Breast epithelium (tissue), 4 donors: ENCODE results near the gene HTR4. TPM values are rescaled to one million over a fixed set of nuclear protein-coding genes. Genes with fewer than 3 reads are reported as not detected.

Experiments
- DNase-seq, 2 donors: peaks; one replicate each; pipeline ENCODE4 v3.0.0-alpha.2; 2019; ENCODE audit warnings: low spot score in 2 of 2
- H3K27ac ChIP-seq, 2 donors: fragments of 200-600 bp; sonication (generic) in 1 of 2; one replicate each; pipeline ENCODE4 v1.5.1; 2016 to 2019; ENCODE audit warnings: mild to moderate bottlenecking in 1 of 2
- H3K27me3 ChIP-seq, 2 donors: fragments of 200-600 bp; sonication (generic) in 1 of 2; one replicate each; pipeline versions ENCODE4 v1.5.1 to v1.6.0; 2017 to 2019; ENCODE audit warnings: control low read depth in 1 of 2, mild to moderate bottlenecking in 1 of 2
- H3K36me3 ChIP-seq: fragments of 200-600 bp; one replicate; pipeline ENCODE4 v1.5.1; 2019
- H3K4me1 ChIP-seq, 2 donors: fragments of 200-600 bp; sonication (generic); one replicate each; pipeline ENCODE4 v1.5.1; 2016 to 2019; ENCODE audit warnings: control low read depth in 1 of 2
- H3K4me3 ChIP-seq, 3 donors: fragments of 200-600 bp; sonication (generic); 1 replicate in 2 of 3; 2 replicates in 1 of 3; pipeline ENCODE4 v1.5.1; 2016 to 2019; ENCODE audit warnings: mild to moderate bottlenecking in 3 of 3, moderate library complexity in 2 of 3
- H3K9me3 ChIP-seq, 2 donors: fragments of 200-600 bp; sonication (generic) in 1 of 2; one replicate each; pipeline ENCODE4 v1.5.1; 2016 to 2019; ENCODE audit warnings: control low read depth in 1 of 2
- POLR2A ChIP-seq: fragments of 450-650 bp; IDR thresholded peaks from one replicate; pipeline ENCODE4 v1.6.1; 2016; ENCODE audit warnings: antibody characterized with exemption, mild to moderate bottlenecking, moderate library complexity
- POLR2AphosphoS5 ChIP-seq, 3 donors: sonication (generic); formaldehyde crosslinking; IDR thresholded peaks; one replicate each; pipeline ENCODE4 v1.6.1; 2017; ENCODE audit warnings: antibody characterized with exemption in 3 of 3
- intact Hi-C: fragments of 100-400 bp; cut with DNase I; formaldehyde crosslinking; loops from one replicate; pipeline ENCODE4 v1.15.1; 2023; ENCODE audit warnings: low total_unique reads
- total RNA-seq, 3 donors: library from RNA; depleted of rRNA; stranded (reverse); fragments of >200 nt; gene quantifications; one replicate each; pipeline ENCODE4 v1.1.0, GENCODE V29; 2016
- TF ChIP-seq, protein P1 (sequence below), 3 donors: fragments of 450-650 bp; IDR thresholded peaks; one replicate each; pipeline ENCODE4 v1.5.1; 2016 to 2017; ENCODE audit warnings: antibody characterized with exemption in 3 of 3, mild to moderate bottlenecking in 3 of 3, moderate library complexity in 3 of 3

Gene HTR4
- total RNA-seq, 3 donors from 2014 or later: 0.15 to 0.66 TPM; not detected in 1

DNA sequence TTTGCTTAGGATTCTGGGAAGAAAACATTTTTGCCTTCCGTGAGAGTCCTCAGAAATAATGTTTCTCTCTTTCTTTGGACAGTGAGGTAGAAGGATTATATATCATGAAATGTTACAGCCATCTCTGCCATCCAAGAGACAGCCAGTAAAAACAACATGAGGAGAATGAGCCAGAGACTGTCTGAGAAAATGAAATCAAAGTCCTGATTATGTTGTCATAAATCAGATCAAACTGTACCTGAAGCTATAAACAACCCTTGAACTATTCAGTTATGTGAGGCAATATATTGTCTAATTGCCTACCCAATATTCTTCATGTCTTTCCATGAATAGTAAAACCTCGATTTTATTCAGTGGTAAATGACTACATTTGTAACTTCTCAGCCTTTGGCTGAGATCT lies 9.2 kb upstream of the HTR4 start:
- Histone ChIP-seq H3K9me3 (no peaks in the 10 kb centered on the region), H3K4me1 (no peaks in the 10 kb centered on the region), H3K36me3 (no peaks in the 10 kb centered on the region), H3K4me3 (no peak overlapping the region), H3K27me3 (peaks cover 0 to 4% of the 10 kb centered on the region in 2 donors), H3K27ac (no peak overlapping the region)
- TF ChIP-seq POLR2AphosphoS5 (IDR thresholded peaks at IDR 0.05): no peak
- no peak for TF ChIP-seq POLR2A
- TF ChIP-seq, protein P1, sequence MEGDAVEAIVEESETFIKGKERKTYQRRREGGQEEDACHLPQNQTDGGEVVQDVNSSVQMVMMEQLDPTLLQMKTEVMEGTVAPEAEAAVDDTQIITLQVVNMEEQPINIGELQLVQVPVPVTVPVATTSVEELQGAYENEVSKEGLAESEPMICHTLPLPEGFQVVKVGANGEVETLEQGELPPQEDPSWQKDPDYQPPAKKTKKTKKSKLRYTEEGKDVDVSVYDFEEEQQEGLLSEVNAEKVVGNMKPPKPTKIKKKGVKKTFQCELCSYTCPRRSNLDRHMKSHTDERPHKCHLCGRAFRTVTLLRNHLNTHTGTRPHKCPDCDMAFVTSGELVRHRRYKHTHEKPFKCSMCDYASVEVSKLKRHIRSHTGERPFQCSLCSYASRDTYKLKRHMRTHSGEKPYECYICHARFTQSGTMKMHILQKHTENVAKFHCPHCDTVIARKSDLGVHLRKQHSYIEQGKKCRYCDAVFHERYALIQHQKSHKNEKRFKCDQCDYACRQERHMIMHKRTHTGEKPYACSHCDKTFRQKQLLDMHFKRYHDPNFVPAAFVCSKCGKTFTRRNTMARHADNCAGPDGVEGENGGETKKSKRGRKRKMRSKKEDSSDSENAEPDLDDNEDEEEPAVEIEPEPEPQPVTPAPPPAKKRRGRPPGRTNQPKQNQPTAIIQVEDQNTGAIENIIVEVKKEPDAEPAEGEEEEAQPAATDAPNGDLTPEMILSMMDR (IDR thresholded peaks at IDR 0.05): no peak
- intact Hi-C loops: no loop called here
- no peak for DNase-seq

DNA sequence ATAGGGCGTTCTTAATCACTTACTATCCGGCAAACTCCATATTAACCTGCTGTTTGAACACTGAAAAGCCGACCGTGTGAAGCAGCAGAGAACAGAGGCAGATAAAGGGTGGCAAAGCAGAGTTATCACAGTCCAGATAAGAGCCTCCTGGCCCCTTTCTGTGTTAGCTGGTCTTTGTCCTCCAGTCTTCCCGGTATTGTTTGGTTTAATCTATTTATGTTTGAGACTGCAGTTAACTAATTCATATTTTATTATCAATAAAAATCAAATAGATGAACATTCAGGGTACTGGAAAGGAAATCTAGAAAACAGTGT lies 6.0 kb upstream of the HTR4 start:
- intact Hi-C loops: no loop called here
- Histone ChIP-seq H3K36me3 (no peaks in the 10 kb centered on the region), H3K9me3 (no peaks in the 10 kb centered on the region), H3K27ac (no peak overlapping the region), H3K27me3 (peaks cover 0 to 14% of the 10 kb centered on the region in 2 donors), H3K4me3 (no peak overlapping the region), H3K4me1 (no peaks in the 10 kb centered on the region)
- DNase-seq: no peak
- TF ChIP-seq, protein P1 (IDR thresholded peaks at IDR 0.05): no peak
- TF ChIP-seq POLR2AphosphoS5 (IDR thresholded peaks at IDR 0.05) (no peak), POLR2A (no peak)

DNA sequence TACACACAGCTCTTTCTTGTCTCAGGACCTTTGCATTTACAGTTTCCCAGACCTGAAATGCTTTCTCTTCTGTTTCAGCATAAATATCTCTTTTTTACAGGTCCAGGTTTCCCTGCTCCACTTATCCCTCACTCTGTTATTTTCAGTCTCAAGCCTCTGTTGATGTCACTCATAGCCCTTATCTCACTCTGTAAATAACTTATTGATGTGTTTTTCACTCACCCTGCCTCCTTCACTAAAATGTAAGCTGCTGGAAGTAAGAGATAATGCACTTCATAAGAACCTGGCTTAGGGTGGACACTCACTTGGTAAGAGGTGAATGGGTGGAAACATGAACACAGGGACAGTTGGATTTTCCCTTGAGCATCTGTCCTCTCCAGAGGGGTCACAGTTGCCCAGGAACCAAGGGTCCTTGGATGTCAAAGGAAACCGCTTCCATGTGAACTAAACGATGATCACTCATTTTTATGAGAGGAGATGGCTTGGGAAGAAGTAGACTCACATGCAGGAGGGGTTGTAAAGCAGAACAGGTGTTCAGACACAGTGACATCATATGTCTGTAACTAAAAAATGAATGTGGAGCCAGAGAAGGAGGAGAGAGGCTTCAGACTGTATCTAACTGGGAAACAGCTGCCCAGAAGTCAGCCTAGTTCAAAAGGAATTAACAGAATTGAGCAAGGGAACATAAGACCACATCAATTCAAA lies 5.5 kb upstream of the HTR4 start:
- no peak overlapping the region for H3K4me3 ChIP-seq
- no peaks in the 10 kb centered on the region for H3K36me3 ChIP-seq
- intact Hi-C loops: no loop called here
- no peaks in the 10 kb centered on the region for H3K9me3 ChIP-seq
- no peaks in the 10 kb centered on the region for H3K4me1 ChIP-seq
- H3K27ac ChIP-seq: no peak overlapping the region
- TF ChIP-seq, protein P1 (IDR thresholded peaks at IDR 0.05): no peak
- no peak for TF ChIP-seq POLR2AphosphoS5 (IDR thresholded peaks at IDR 0.05)
- TF ChIP-seq POLR2A: no peak
- H3K27me3 ChIP-seq: peaks cover 0 to 16% of the 10 kb centered on the region in 2 donors
- DNase-seq: no peak

DNA sequence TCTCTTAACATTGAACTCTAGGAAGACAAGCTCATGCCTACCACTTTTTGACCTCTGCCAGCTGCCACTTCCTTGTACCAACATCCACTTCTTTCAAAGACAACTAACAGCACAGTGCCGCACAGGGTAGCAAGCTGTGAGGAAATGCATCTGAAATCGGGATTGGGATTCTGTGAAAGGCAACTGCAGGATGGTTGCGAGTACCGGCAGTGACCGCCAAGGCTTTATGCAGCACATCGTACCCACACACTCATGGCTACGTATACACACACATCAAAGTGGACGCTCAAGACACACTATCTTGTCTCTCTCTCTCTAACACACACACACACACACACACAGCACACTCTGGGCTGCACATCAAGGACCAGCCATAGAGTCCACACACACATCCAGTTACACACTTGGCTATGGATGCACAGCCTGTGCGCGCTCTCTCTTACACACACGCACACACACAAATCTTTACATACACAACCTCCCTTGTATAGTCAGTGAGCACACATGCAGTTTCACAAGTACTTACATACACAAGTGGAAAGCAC lies 964 bp downstream of the HTR4 start:
- no peak overlapping the region for H3K4me3 ChIP-seq
- no peaks in the 10 kb centered on the region for H3K4me1 ChIP-seq
- intact Hi-C loops: no loop called here
- H3K9me3 ChIP-seq: no peaks in the 10 kb centered on the region
- peaks cover 6 to 45% of the 10 kb centered on the region in 2 donors for H3K27me3 ChIP-seq
- DNase-seq: no peak
- no peak overlapping the region for H3K27ac ChIP-seq
- TF ChIP-seq POLR2AphosphoS5 (IDR thresholded peaks at IDR 0.05) (no peak), POLR2A (no peak)
- TF ChIP-seq, protein P1 (IDR thresholded peaks at IDR 0.05): no peak
- no peaks in the 10 kb centered on the region for H3K36me3 ChIP-seq

DNA sequence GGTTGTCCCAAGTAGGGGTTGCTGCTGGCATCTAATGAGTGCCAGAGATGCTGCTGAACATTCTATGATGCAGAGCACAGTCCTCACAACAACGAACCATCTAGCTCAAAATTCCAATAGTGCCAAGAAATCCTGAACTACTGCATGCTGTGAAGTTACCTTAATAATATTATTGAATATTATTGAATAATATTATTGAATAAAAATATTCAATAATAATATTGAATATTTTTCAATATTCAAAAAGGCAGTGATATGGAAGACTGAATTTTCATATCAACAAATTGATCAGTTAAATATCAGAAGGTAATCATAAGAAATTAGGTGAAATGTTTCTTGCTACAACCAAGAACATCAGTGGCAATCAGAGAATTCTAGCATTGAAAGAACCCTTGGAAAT lies 2.8 kb downstream of the HTR4 start:
- peaks cover 6 to 49% of the 10 kb centered on the region in 2 donors for H3K27me3 ChIP-seq
- DNase-seq: no peak
- no peaks in the 10 kb centered on the region for H3K36me3 ChIP-seq
- TF ChIP-seq POLR2AphosphoS5 (IDR thresholded peaks at IDR 0.05) (no peak), POLR2A (no peak)
- no peaks in the 10 kb centered on the region for H3K4me1 ChIP-seq
- intact Hi-C loops: no loop called here
- H3K9me3 ChIP-seq: no peaks in the 10 kb centered on the region
- H3K27ac ChIP-seq: no peak overlapping the region
- no peak overlapping the region for H3K4me3 ChIP-seq
